Measurements from ENCODE around the gene CRIM1. TPM values are rescaled to one million over a fixed set of nuclear protein-coding genes. Genes with fewer than 3 reads are reported as not detected.

The CRIM1 gene
- total and polyA plus RNA-seq, 12 donors = 14.1 to 83.6 (median 54.8) TPM

DNA sequence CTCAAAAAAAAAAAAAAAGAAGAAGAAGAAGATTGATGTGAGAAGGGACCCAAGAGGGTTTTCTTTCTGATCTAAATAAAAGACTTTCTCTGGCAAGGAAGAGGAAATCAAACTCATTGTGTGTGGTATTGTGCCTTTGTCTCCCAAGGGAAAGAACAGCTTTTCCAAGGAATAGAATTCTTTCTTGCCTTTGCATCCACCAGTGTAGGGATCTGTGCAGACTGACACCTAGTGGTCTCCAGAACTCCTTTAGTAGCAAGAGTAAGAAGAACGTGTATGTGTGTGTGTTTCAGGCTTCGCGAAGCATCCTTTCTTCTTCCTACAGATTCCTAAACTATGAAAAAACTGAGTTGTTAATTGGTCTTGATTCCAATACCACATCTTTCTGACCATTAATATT is 33.5 kb upstream of the CRIM1 start:
- intact Hi-C loops (cut with DNase I) = no loop called here
- 46 to 50% methylated on average over 3 of the region's 3 CpGs for WGBS, 2 donors
- peak in 2 of 8 donors; percentile 19 to 55 for ATAC-seq

DNA sequence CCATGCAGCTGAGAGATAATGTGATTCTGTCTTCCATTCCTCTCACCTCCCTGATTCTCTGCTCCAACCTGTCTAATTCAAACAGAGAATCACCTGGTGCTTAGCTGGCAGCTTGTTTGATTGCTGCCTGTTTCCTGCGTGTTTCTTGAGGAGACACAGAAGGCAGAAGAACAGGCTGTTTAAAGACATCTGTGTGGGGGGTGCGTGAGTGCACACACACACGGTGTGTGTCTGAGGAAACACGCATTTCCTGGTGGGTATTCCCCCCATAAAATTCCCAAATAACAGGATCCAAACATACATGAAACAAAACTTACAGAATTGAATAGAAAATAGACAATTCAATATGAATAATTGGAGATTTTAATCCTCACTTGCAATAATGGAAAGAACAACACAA is 29.3 kb upstream of the CRIM1 start:
- 59 to 64% methylated on average over 4 of the region's 4 CpGs for WGBS, 2 donors
- Histone ChIP-seq H3K4me1 (no peaks in the 10 kb centered on the region), H3K27ac (no peak overlapping the region), H3K4me3 (no peak overlapping the region), H3K27me3 (no peaks in the 10 kb centered on the region), H3K36me3 (no peaks in the 10 kb centered on the region), H3K9me3 (peaks cover 0 to 3% (median 0%) of the 10 kb centered on the region in 11 donors)
- intact Hi-C loops (cut with DNase I) = no loop called here
- DNase-seq (no peak), ATAC-seq (no peak)
- TF ChIP-seq CTCF (IDR thresholded peaks at IDR 0.05) = no peak

More for the DNA sequence above, 33.5 kb upstream of the CRIM1 start:
- Histone ChIP-seq H3K27me3 (no peaks in the 10 kb centered on the region), H3K9me3 (peaks cover 0 to 3% (median 0%) of the 10 kb centered on the region in 11 donors), H3K36me3 (no peaks in the 10 kb centered on the region), H3K4me3 (no peak overlapping the region), H3K4me1 (no peaks in the 10 kb centered on the region), H3K27ac (no peak overlapping the region)
- peak in 7 of 9 donors; percentile 22 to 59 (median 41) for TF ChIP-seq CTCF (IDR thresholded peaks at IDR 0.05)
- no peak for DNase-seq

DNA sequence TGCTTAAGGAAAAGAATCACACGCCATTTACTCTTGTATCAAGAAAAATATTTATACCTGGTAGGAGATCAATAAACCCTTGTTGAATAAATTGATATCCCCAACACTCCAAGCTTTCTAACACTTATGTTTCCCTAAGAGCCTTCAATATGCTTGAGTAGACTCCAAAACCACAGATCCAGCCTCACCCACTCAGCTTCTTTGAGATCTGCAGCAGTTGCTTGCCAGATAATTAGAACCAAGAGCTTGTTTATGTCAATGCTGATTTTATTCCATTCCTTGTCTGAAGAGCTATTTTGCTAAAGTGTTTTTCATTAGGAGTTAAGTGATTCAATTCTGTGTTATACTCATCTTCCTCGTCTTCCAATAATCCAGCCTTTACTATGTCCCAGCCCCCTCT is 26.3 kb upstream of the CRIM1 start:
- WGBS, 2 donors = 39 to 87% methylated on average over 2 of the region's 2 CpGs
- Histone ChIP-seq H3K27me3 (no peaks in the 10 kb centered on the region), H3K27ac (no peak overlapping the region), H3K9me3 (peaks cover 0 to under 1% (median 0%) of the 10 kb centered on the region in 11 donors), H3K4me3 (no peak overlapping the region), H3K36me3 (no peaks in the 10 kb centered on the region), H3K4me1 (no peaks in the 10 kb centered on the region)
- no peak for DNase-seq
- intact Hi-C loops (cut with DNase I) = no loop called here
- TF ChIP-seq CTCF (IDR thresholded peaks at IDR 0.05) = no peak
- ATAC-seq = no peak

GRCh38 chr2:36329746-36330472 is 25.7 kb upstream of the CRIM1 start:
- Histone ChIP-seq H3K27ac (no peak overlapping the region), H3K4me1 (no peaks in the 10 kb centered on the region), H3K9me3 (no peaks in the 10 kb centered on the region), H3K27me3 (no peaks in the 10 kb centered on the region), H3K36me3 (no peaks in the 10 kb centered on the region), H3K4me3 (no peak overlapping the region)
- DNase-seq (no peak), ATAC-seq (no peak)
- 77 to 80% methylated on average over 4 of the region's 4 CpGs for WGBS, 2 donors
- intact Hi-C loops (cut with DNase I) = no loop called here
- TF ChIP-seq CTCF (IDR thresholded peaks at IDR 0.05) = no peak
